HG03045 (cell line): ENCODE measurements around the gene SAMD14.

Source experiments
- ATAC-seq: cut with Tn5 transposase; IDR thresholded peaks from one replicate; pipeline ENCODE4 v1.9.1; 2021; ENCODE audit warnings: mild to moderate bottlenecking, moderate library complexity; ENCODE audit not compliant: unreplicated experiment

SAMD14 gene

GRCh38 chr17:50099003-50099402 lies 31.0 kb downstream of the SAMD14 start:
- ATAC-seq = no peak

- no peak for ATAC-seq
Measured at GRCh38 chr17:50098583-50098982, 31.4 kb downstream of the SAMD14 start.

- ATAC-seq = no peak
Measured at GRCh38 chr17:50097926-50098325, 32.0 kb downstream of the SAMD14 start.

- ATAC-seq = no peak
Measured at GRCh38 chr17:50097455-50097854, 32.5 kb downstream of the SAMD14 start.

GRCh38 chr17:50096758-50097157 lies 33.2 kb downstream of the SAMD14 start:
- ATAC-seq = no peak

GRCh38 chr17:50096092-50096491 lies 33.9 kb downstream of the SAMD14 start:
- ATAC-seq = no peak

- ATAC-seq = no peak
Measured at GRCh38 chr17:50095626-50096037, 34.3 kb downstream of the SAMD14 start.

- peak; percentile 84 for ATAC-seq
Measured at GRCh38 chr17:50094753-50095619, 35.0 kb downstream of the SAMD14 start, which contains the start of gene PDK2. PDK2 (plus strand) TSS chr17:50095351; CDS start chr17:50095436, 85 bp downstream.

- ATAC-seq = no peak
Measured at GRCh38 chr17:50094243-50094752, 35.7 kb downstream of the SAMD14 start.

GRCh38 chr17:50093807-50094206 lies 36.2 kb downstream of the SAMD14 start:
- ATAC-seq = no peak

- ATAC-seq = no peak
Measured at GRCh38 chr17:50093246-50093645, 36.7 kb downstream of the SAMD14 start.

- ATAC-seq = no peak
Measured at GRCh38 chr17:50091918-50092285, 38.1 kb downstream of the SAMD14 start.

GRCh38 chr17:50090971-50091917 lies 38.7 kb downstream of the SAMD14 start:
- ATAC-seq = no peak

GRCh38 chr17:50090071-50090470 lies 39.9 kb downstream of the SAMD14 start:
- ATAC-seq = no peak

GRCh38 chr17:50088952-50089825 lies 40.8 kb downstream of the SAMD14 start:
- ATAC-seq = no peak

GRCh38 chr17:50087912-50088405 lies 42.0 kb downstream of the SAMD14 start:
- no peak for ATAC-seq

GRCh38 chr17:50087246-50087911 lies 42.6 kb downstream of the SAMD14 start:
- no peak for ATAC-seq

GRCh38 chr17:50081757-50082156 lies 48.2 kb downstream of the SAMD14 start:
- ATAC-seq = no peak

- no peak for ATAC-seq
Measured at GRCh38 chr17:50080827-50081226, 49.1 kb downstream of the SAMD14 start.

GRCh38 chr17:50080096-50080480 lies 49.9 kb downstream of the SAMD14 start:
- no peak for ATAC-seq
